Measurements from ENCODE around the gene OR5K4. TPM values are rescaled to one million over a fixed set of nuclear protein-coding genes. Genes with fewer than 3 reads are reported as not detected.
A peak's percentile ranks its signal among the peaks of the same experiment; 100 is the strongest.

The OR5K4 gene
- total and polyA plus RNA-seq, 2 experiments from 2014 or later: not detected

DNA sequence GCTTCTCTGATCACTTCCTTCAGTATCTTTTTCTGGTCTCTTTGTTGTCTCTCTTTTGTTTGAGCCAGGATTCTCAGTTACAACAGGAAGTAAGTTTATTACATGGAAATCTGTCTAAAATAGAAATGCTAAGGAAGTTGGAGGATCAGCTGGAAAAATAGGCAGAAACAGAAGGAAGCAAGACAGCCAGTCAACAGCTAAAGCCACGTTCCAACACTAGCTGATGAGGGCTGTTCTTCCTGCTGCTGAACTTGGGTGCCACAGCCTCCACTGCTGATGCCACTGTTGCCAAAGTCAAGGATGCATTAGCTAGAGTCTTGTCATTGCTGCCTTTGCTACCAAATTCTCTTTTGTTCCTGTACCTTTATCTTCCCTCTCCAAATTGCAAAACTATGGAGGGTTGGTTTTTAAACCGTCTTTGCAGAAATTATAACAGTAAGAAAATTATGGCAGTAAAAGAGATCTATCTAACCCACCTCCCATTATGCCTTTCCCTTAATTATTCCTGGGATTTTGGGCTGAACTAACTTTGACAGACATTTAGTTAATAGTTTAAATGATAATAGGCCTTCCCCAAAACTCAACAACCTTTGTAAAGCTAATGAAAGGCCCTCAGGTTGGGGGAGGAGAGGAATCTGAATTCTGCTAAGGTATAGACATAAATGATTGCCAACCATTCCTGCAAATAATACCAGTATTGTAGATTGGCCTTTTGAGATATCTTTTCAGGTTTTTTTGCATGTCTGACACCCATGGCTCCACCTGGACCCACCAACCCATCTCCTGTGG, 27.4 kb upstream of the OR5K4 start (continued):
- no peak for TF ChIP-seq ZNF331 (CRISPR knock-in tag; IDR thresholded peaks at IDR 0.05; ENCODE audit: low read depth)
- no peak for TF ChIP-seq EZH2 (IDR thresholded peaks at IDR 0.05; ENCODE audit: low read depth, unreplicated experiment)

DNA sequence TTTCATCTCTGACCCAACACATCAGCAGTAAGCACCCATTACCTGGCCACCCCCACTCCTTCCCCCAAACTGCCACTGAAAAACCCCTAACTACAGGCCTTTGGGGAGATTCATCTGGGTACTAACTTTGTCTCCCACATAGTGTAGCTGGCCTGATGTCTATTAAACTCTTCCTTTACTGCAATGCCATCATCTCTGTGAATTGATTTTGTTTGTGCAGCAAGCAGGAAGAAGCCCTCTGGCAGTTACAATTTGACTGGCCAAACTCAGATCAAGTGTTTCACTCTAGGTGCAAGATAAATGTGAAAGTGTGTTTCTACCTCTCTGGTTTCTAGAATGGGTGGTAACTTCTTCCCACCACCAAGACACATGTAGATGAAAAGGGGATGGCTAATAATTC, 26.7 kb upstream of the OR5K4 start:
- ATAC-seq: peak; percentile 8; the same call in 2 of the 3 replicates
- Histone ChIP-seq H3K4me1 (ENCODE audit: insufficient read depth) (peaks cover 27% of the 10 kb centered on the region), H3K36me3 (ENCODE audit: insufficient read depth) (no peaks in the 10 kb centered on the region; the same call in 1 of the 2 replicates), H4K20me1 (replicated peaks; ENCODE audit: insufficient read depth) (no peaks in the 10 kb centered on the region), H3K27me3 (ENCODE audit: insufficient read depth) (no peaks in the 10 kb centered on the region), H3K27ac (ENCODE audit: low read depth) (peak overlapping the region; percentile 96), H3K4me2 (peak overlapping the region; percentile 64), H3F3A (replicated peaks; ENCODE audit: low read depth) (no peaks in the 10 kb centered on the region), H3K9me2 (ENCODE audit: insufficient read depth) (no peaks in the 10 kb centered on the region), H2AFZ (no peak overlapping the region), H3K4me3 (peak overlapping the region; percentile 30), H3K79me2 (replicated peaks; ENCODE audit: insufficient read depth) (peaks cover 29% of the 10 kb centered on the region)
- Mint-ChIP-seq H3K9me3 (no peaks in the 10 kb centered on the region), H3K27ac (peak overlapping the region; percentile 89), H3K4me3 (peak overlapping the region; percentile 62), H3K27me3 (ENCODE audit: insufficient read depth, low read depth, poor library complexity) (peaks cover 2% of the 10 kb centered on the region), H3K36me3 (ENCODE audit: low read depth) (peaks cover 5% of the 10 kb centered on the region; the same call in 2 of the 3 replicates), H3K4me1 (peaks cover 52% of the 10 kb centered on the region)
- peak; percentile 33 for DNase-seq (ENCODE audit: low spot score)
- no peak for TF ChIP-seq EZH2 (IDR thresholded peaks at IDR 0.05; ENCODE audit: low read depth, unreplicated experiment)
- TF ChIP-seq ZNF114 (CRISPR knock-in tag; IDR thresholded peaks at IDR 0.05): no peak
- TF ChIP-seq STAT1 (IDR thresholded peaks at IDR 0.05; ENCODE audit: unreplicated experiment): no peak
- no peak for TF ChIP-seq NANOG (IDR thresholded peaks at IDR 0.05; ENCODE audit: borderline replicate concordance)
- no peak for TF ChIP-seq POLR2AphosphoS5 (IDR thresholded peaks at IDR 0.05; ENCODE audit: low read depth)
- TF ChIP-seq JUNB (IDR thresholded peaks at IDR 0.05; ENCODE audit: unreplicated experiment): no peak
- TF ChIP-seq, protein P1, sequence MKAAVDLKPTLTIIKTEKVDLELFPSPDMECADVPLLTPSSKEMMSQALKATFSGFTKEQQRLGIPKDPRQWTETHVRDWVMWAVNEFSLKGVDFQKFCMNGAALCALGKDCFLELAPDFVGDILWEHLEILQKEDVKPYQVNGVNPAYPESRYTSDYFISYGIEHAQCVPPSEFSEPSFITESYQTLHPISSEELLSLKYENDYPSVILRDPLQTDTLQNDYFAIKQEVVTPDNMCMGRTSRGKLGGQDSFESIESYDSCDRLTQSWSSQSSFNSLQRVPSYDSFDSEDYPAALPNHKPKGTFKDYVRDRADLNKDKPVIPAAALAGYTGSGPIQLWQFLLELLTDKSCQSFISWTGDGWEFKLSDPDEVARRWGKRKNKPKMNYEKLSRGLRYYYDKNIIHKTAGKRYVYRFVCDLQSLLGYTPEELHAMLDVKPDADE (IDR thresholded peaks at IDR 0.05): no peak
- TF ChIP-seq EZH2phosphoT487 (IDR thresholded peaks at IDR 0.05; ENCODE audit: unreplicated experiment): no peak
- TF ChIP-seq, protein P2, sequence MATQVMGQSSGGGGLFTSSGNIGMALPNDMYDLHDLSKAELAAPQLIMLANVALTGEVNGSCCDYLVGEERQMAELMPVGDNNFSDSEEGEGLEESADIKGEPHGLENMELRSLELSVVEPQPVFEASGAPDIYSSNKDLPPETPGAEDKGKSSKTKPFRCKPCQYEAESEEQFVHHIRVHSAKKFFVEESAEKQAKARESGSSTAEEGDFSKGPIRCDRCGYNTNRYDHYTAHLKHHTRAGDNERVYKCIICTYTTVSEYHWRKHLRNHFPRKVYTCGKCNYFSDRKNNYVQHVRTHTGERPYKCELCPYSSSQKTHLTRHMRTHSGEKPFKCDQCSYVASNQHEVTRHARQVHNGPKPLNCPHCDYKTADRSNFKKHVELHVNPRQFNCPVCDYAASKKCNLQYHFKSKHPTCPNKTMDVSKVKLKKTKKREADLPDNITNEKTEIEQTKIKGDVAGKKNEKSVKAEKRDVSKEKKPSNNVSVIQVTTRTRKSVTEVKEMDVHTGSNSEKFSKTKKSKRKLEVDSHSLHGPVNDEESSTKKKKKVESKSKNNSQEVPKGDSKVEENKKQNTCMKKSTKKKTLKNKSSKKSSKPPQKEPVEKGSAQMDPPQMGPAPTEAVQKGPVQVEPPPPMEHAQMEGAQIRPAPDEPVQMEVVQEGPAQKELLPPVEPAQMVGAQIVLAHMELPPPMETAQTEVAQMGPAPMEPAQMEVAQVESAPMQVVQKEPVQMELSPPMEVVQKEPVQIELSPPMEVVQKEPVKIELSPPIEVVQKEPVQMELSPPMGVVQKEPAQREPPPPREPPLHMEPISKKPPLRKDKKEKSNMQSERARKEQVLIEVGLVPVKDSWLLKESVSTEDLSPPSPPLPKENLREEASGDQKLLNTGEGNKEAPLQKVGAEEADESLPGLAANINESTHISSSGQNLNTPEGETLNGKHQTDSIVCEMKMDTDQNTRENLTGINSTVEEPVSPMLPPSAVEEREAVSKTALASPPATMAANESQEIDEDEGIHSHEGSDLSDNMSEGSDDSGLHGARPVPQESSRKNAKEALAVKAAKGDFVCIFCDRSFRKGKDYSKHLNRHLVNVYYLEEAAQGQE (IDR thresholded peaks at IDR 0.05; ENCODE audit: unreplicated experiment): no peak
- TF ChIP-seq, protein P3, sequence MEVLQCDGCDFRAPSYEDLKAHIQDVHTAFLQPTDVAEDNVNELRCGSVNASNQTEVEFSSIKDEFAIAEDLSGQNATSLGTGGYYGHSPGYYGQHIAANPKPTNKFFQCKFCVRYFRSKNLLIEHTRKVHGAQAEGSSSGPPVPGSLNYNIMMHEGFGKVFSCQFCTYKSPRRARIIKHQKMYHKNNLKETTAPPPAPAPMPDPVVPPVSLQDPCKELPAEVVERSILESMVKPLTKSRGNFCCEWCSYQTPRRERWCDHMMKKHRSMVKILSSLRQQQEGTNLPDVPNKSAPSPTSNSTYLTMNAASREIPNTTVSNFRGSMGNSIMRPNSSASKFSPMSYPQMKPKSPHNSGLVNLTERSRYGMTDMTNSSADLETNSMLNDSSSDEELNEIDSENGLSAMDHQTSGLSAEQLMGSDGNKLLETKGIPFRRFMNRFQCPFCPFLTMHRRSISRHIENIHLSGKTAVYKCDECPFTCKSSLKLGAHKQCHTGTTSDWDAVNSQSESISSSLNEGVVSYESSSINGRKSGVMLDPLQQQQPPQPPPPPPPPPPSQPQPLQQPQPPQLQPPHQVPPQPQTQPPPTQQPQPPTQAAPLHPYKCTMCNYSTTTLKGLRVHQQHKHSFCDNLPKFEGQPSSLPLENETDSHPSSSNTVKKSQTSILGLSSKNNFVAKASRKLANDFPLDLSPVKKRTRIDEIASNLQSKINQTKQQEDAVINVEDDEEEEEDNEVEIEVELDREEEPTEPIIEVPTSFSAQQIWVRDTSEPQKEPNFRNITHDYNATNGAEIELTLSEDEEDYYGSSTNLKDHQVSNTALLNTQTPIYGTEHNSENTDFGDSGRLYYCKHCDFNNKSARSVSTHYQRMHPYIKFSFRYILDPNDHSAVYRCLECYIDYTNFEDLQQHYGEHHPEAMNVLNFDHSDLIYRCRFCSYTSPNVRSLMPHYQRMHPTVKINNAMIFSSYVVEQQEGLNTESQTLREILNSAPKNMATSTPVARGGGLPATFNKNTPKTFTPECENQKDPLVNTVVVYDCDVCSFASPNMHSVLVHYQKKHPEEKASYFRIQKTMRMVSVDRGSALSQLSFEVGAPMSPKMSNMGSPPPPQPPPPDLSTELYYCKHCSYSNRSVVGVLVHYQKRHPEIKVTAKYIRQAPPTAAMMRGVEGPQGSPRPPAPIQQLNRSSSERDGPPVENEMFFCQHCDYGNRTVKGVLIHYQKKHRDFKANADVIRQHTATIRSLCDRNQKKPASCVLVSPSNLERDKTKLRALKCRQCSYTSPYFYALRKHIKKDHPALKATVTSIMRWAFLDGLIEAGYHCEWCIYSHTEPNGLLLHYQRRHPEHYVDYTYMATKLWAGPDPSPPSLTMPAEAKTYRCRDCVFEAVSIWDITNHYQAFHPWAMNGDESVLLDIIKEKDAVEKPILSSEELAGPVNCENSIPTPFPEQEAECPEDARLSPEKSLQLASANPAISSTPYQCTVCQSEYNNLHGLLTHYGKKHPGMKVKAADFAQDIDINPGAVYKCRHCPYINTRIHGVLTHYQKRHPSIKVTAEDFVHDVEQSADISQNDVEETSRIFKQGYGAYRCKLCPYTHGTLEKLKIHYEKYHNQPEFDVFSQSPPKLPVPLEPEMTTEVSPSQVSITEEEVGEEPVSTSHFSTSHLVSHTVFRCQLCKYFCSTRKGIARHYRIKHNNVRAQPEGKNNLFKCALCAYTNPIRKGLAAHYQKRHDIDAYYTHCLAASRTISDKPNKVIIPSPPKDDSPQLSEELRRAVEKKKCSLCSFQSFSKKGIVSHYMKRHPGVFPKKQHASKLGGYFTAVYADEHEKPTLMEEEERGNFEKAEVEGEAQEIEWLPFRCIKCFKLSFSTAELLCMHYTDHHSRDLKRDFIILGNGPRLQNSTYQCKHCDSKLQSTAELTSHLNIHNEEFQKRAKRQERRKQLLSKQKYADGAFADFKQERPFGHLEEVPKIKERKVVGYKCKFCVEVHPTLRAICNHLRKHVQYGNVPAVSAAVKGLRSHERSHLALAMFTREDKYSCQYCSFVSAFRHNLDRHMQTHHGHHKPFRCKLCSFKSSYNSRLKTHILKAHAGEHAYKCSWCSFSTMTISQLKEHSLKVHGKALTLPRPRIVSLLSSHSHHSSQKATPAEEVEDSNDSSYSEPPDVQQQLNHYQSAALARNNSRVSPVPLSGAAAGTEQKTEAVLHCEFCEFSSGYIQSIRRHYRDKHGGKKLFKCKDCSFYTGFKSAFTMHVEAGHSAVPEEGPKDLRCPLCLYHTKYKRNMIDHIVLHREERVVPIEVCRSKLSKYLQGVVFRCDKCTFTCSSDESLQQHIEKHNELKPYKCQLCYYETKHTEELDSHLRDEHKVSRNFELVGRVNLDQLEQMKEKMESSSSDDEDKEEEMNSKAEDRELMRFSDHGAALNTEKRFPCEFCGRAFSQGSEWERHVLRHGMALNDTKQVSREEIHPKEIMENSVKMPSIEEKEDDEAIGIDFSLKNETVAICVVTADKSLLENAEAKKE (CRISPR knock-in tag; IDR thresholded peaks at IDR 0.05): no peak
- TF ChIP-seq, protein P4, sequence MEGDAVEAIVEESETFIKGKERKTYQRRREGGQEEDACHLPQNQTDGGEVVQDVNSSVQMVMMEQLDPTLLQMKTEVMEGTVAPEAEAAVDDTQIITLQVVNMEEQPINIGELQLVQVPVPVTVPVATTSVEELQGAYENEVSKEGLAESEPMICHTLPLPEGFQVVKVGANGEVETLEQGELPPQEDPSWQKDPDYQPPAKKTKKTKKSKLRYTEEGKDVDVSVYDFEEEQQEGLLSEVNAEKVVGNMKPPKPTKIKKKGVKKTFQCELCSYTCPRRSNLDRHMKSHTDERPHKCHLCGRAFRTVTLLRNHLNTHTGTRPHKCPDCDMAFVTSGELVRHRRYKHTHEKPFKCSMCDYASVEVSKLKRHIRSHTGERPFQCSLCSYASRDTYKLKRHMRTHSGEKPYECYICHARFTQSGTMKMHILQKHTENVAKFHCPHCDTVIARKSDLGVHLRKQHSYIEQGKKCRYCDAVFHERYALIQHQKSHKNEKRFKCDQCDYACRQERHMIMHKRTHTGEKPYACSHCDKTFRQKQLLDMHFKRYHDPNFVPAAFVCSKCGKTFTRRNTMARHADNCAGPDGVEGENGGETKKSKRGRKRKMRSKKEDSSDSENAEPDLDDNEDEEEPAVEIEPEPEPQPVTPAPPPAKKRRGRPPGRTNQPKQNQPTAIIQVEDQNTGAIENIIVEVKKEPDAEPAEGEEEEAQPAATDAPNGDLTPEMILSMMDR (conservative IDR thresholded peaks at IDR 0.05; ENCODE audit: low read depth in 2 of 2): no peak
- no peak for TF ChIP-seq ZNF331 (CRISPR knock-in tag; IDR thresholded peaks at IDR 0.05; ENCODE audit: low read depth)
